ENCODE data around the gene DMXL1. TPM values are rescaled to one million over a fixed set of nuclear protein-coding genes. Genes with fewer than 3 reads are reported as not detected.

Gene DMXL1
- total RNA-seq, 4 donors from 2014 or later, result 38.4 to 157 (median 48.2) TPM

- Histone ChIP-seq H3K9me3 (no peaks in the 10 kb centered on the region), H3K27ac (no peak overlapping the region), H3K4me3 (no peak overlapping the region), H3K27me3 (no peaks in the 10 kb centered on the region), H3K36me3 (no peaks in the 10 kb centered on the region), H3K4me1 (peaks cover 2 to 36% (median 8%) of the 10 kb centered on the region in 3 donors)
- no peak for ATAC-seq
- WGBS, 2 donors (ENCODE audit: low coverage in 1 of 2), result 82 to 94% methylated on average over 2 of the region's 2 CpGs
- no peak for TF ChIP-seq CTCF (IDR thresholded peaks at IDR 0.05)
- TF ChIP-seq POLR2AphosphoS5 (IDR thresholded peaks at IDR 0.05), result no peak
- no peak for TF ChIP-seq EP300 (IDR thresholded peaks at IDR 0.05)
- no peak for TF ChIP-seq POLR2A (IDR thresholded peaks at IDR 0.05)
Measured at GRCh38 chr5:119293516-119293829, 222.6 kb downstream of the DMXL1 start.

Small RNA genes lying within 50 kb of the gene (small RNA-seq; reads per million reads assigned to genes)
- gene LAMTOR3P2 (0 reads per million in 4 donors), gene MIR5706 (0 reads per million in 4 donors), gene RNU6-701P (0 reads per million in 4 donors)

Other genes with a start within 250 kb of the DMXL1 start
- gene DTWD2, start 82.5 kb upstream of the DMXL1 start, total RNA-seq, result 10 to 100 TPM in 3 of 4 donors, 1 to 10 TPM in 1; 7.9 to 14.2 (median 12.6) TPM

Data from gastroesophageal sphincter (tissue), 4 donors.